ENCODE data around the gene GFPT1. TPM values are rescaled to one million over a fixed set of nuclear protein-coding genes. Genes with fewer than 3 reads are reported as not detected.

GFPT1 gene
- total RNA-seq, 1 donor from 2014 or later = 56.6 TPM

- no peak for DNase-seq (ENCODE audit: low spot score)
- H3K27me3 Mint-ChIP-seq (ENCODE audit: low read depth) = peaks cover 28% of the 10 kb centered on the region
- H3K9me3 Mint-ChIP-seq = no peaks in the 10 kb centered on the region
- H3K4me1 Mint-ChIP-seq (ENCODE audit: low read depth) = peaks cover 7% of the 10 kb centered on the region
- intact Hi-C loops (cut with micrococcal nuclease) = loop anchor here (1.0 to 5.0 kb wide), 3 partner anchors 281 to 365 kb away; partner anchors contain the start of gene ANTXR1
- H3K36me3 Mint-ChIP-seq (ENCODE audit: low read depth) = no peaks in the 10 kb centered on the region
- H3K4me3 Mint-ChIP-seq (ENCODE audit: low read depth) = peak overlapping the region; percentile 56
- H3K27ac Mint-ChIP-seq = no peak overlapping the region
These were observed 79.4 kb downstream of the GFPT1 start for GRCh38 chr2:69307579-69308064.

- intact Hi-C loops (cut with micrococcal nuclease) = loop anchor here (1.0 to 5.0 kb wide), 3 partner anchors 281 to 364 kb away; partner anchors contain the start of gene ANTXR1
- Mint-ChIP-seq H3K4me1 (ENCODE audit: low read depth) (peaks cover 7% of the 10 kb centered on the region), H3K27me3 (ENCODE audit: low read depth) (peaks cover 32% of the 10 kb centered on the region), H3K4me3 (ENCODE audit: low read depth) (peak overlapping the region; percentile 56), H3K9me3 (no peaks in the 10 kb centered on the region), H3K36me3 (ENCODE audit: low read depth) (no peaks in the 10 kb centered on the region), H3K27ac (no peak overlapping the region)
- peak; percentile 56 for DNase-seq (ENCODE audit: low spot score)
These were observed 80.0 kb downstream of the GFPT1 start for GRCh38 chr2:69306822-69307578.

GRCh38 chr2:69306393-69306821, 80.6 kb downstream of the GFPT1 start:
- Mint-ChIP-seq H3K4me1 (ENCODE audit: low read depth) (peaks cover 7% of the 10 kb centered on the region), H3K27me3 (ENCODE audit: low read depth) (peaks cover 37% of the 10 kb centered on the region), H3K9me3 (no peaks in the 10 kb centered on the region), H3K4me3 (ENCODE audit: low read depth) (peak overlapping the region; percentile 58), H3K36me3 (ENCODE audit: low read depth) (no peaks in the 10 kb centered on the region), H3K27ac (no peak overlapping the region)
- DNase-seq (ENCODE audit: low spot score) = no peak
- intact Hi-C loops (cut with micrococcal nuclease) = loop anchor here (2.0 to 5.0 kb wide), 2 partner anchors 294 to 364 kb away; partner anchors contain the start of gene ANTXR1

- intact Hi-C loops (cut with micrococcal nuclease) = loop anchor here (2.0 to 5.0 kb wide), 2 partner anchors 294 to 363 kb away; partner anchors contain the start of gene ANTXR1
- no peak for DNase-seq (ENCODE audit: low spot score)
- H3K27me3 Mint-ChIP-seq (ENCODE audit: low read depth) = peaks cover 38% of the 10 kb centered on the region
- H3K27ac Mint-ChIP-seq = no peak overlapping the region
- H3K4me1 Mint-ChIP-seq (ENCODE audit: low read depth) = peaks cover 7% of the 10 kb centered on the region
- H3K9me3 Mint-ChIP-seq = no peaks in the 10 kb centered on the region
- peak overlapping the region; percentile 58 for H3K4me3 Mint-ChIP-seq (ENCODE audit: low read depth)
- H3K36me3 Mint-ChIP-seq (ENCODE audit: low read depth) = no peaks in the 10 kb centered on the region
These were observed 81.2 kb downstream of the GFPT1 start for GRCh38 chr2:69305712-69306392.

GRCh38 chr2:69305166-69305565, 81.9 kb downstream of the GFPT1 start:
- H3K9me3 Mint-ChIP-seq = no peaks in the 10 kb centered on the region
- no peak overlapping the region for H3K4me3 Mint-ChIP-seq (ENCODE audit: low read depth)
- H3K27me3 Mint-ChIP-seq (ENCODE audit: low read depth) = peaks cover 40% of the 10 kb centered on the region
- H3K27ac Mint-ChIP-seq = no peak overlapping the region
- DNase-seq (ENCODE audit: low spot score) = no peak
- peaks cover 7% of the 10 kb centered on the region for H3K4me1 Mint-ChIP-seq (ENCODE audit: low read depth)
- H3K36me3 Mint-ChIP-seq (ENCODE audit: low read depth) = no peaks in the 10 kb centered on the region
- intact Hi-C loops (cut with micrococcal nuclease) = loop anchor here (5.0 kb wide), 1 partner anchor 293 kb away; the partner anchor contains the start of gene ANTXR1

GRCh38 chr2:69304656-69305055, 82.4 kb downstream of the GFPT1 start:
- Mint-ChIP-seq H3K4me3 (ENCODE audit: low read depth) (no peak overlapping the region), H3K27me3 (ENCODE audit: low read depth) (peaks cover 43% of the 10 kb centered on the region), H3K36me3 (ENCODE audit: low read depth) (no peaks in the 10 kb centered on the region), H3K9me3 (no peaks in the 10 kb centered on the region), H3K4me1 (ENCODE audit: low read depth) (peaks cover 7% of the 10 kb centered on the region), H3K27ac (no peak overlapping the region)
- no peak for DNase-seq (ENCODE audit: low spot score)
- intact Hi-C loops (cut with micrococcal nuclease) = loop anchor here (5.0 kb wide), 1 partner anchor 292 kb away; the partner anchor contains the start of gene ANTXR1

GRCh38 chr2:69300650-69301049, 86.4 kb downstream of the GFPT1 start:
- Mint-ChIP-seq H3K27ac (no peak overlapping the region), H3K4me1 (ENCODE audit: low read depth) (no peaks in the 10 kb centered on the region), H3K4me3 (ENCODE audit: low read depth) (no peak overlapping the region), H3K27me3 (ENCODE audit: low read depth) (peaks cover 29% of the 10 kb centered on the region), H3K9me3 (no peaks in the 10 kb centered on the region), H3K36me3 (ENCODE audit: low read depth) (no peaks in the 10 kb centered on the region)
- no peak for DNase-seq (ENCODE audit: low spot score)
- intact Hi-C loops (cut with micrococcal nuclease) = no loop called here

GRCh38 chr2:69299772-69300516, 87.1 kb downstream of the GFPT1 start:
- intact Hi-C loops (cut with micrococcal nuclease) = no loop called here
- no peak for DNase-seq (ENCODE audit: low spot score)
- no peaks in the 10 kb centered on the region for H3K9me3 Mint-ChIP-seq
- peaks cover 29% of the 10 kb centered on the region for H3K27me3 Mint-ChIP-seq (ENCODE audit: low read depth)
- H3K4me3 Mint-ChIP-seq (ENCODE audit: low read depth) = no peak overlapping the region
- H3K36me3 Mint-ChIP-seq (ENCODE audit: low read depth) = no peaks in the 10 kb centered on the region
- H3K4me1 Mint-ChIP-seq (ENCODE audit: low read depth) = no peaks in the 10 kb centered on the region
- no peak overlapping the region for H3K27ac Mint-ChIP-seq

GRCh38 chr2:69298862-69299261, 88.2 kb downstream of the GFPT1 start:
- Mint-ChIP-seq H3K27ac (no peak overlapping the region), H3K4me3 (ENCODE audit: low read depth) (no peak overlapping the region), H3K36me3 (ENCODE audit: low read depth) (no peaks in the 10 kb centered on the region), H3K4me1 (ENCODE audit: low read depth) (no peaks in the 10 kb centered on the region), H3K27me3 (ENCODE audit: low read depth) (peaks cover 24% of the 10 kb centered on the region), H3K9me3 (no peaks in the 10 kb centered on the region)
- intact Hi-C loops (cut with micrococcal nuclease) = no loop called here
- DNase-seq (ENCODE audit: low spot score) = no peak

- intact Hi-C loops (cut with micrococcal nuclease) = no loop called here
- H3K27me3 Mint-ChIP-seq (ENCODE audit: low read depth) = peaks cover 23% of the 10 kb centered on the region
- H3K4me3 Mint-ChIP-seq (ENCODE audit: low read depth) = no peak overlapping the region
- no peaks in the 10 kb centered on the region for H3K36me3 Mint-ChIP-seq (ENCODE audit: low read depth)
- H3K9me3 Mint-ChIP-seq = no peaks in the 10 kb centered on the region
- no peaks in the 10 kb centered on the region for H3K4me1 Mint-ChIP-seq (ENCODE audit: low read depth)
- H3K27ac Mint-ChIP-seq = no peak overlapping the region
- no peak for DNase-seq (ENCODE audit: low spot score)
These were observed 88.8 kb downstream of the GFPT1 start for GRCh38 chr2:69298261-69298660.

- no peaks in the 10 kb centered on the region for H3K4me1 Mint-ChIP-seq (ENCODE audit: low read depth)
- H3K9me3 Mint-ChIP-seq = no peaks in the 10 kb centered on the region
- no peak overlapping the region for H3K4me3 Mint-ChIP-seq (ENCODE audit: low read depth)
- peaks cover 20% of the 10 kb centered on the region for H3K27me3 Mint-ChIP-seq (ENCODE audit: low read depth)
- no peak for DNase-seq (ENCODE audit: low spot score)
- no peak overlapping the region for H3K27ac Mint-ChIP-seq
- intact Hi-C loops (cut with micrococcal nuclease) = no loop called here
- no peaks in the 10 kb centered on the region for H3K36me3 Mint-ChIP-seq (ENCODE audit: low read depth)
These were observed 89.8 kb downstream of the GFPT1 start for GRCh38 chr2:69297216-69297615.

GRCh38 chr2:69296421-69296820, 90.6 kb downstream of the GFPT1 start:
- no peaks in the 10 kb centered on the region for H3K36me3 Mint-ChIP-seq (ENCODE audit: low read depth)
- no peaks in the 10 kb centered on the region for H3K9me3 Mint-ChIP-seq
- H3K4me3 Mint-ChIP-seq (ENCODE audit: low read depth) = no peak overlapping the region

More at GRCh38 chr2:69296421-69296820, 90.6 kb downstream of the GFPT1 start:
- no peak for DNase-seq (ENCODE audit: low spot score)
- intact Hi-C loops (cut with micrococcal nuclease) = no loop called here
- peaks cover 18% of the 10 kb centered on the region for H3K27me3 Mint-ChIP-seq (ENCODE audit: low read depth)
- no peak overlapping the region for H3K27ac Mint-ChIP-seq
- H3K4me1 Mint-ChIP-seq (ENCODE audit: low read depth) = no peaks in the 10 kb centered on the region
